ENCODE data around the gene MAPK9. TPM values are rescaled to one million over a fixed set of nuclear protein-coding genes. Genes with fewer than 3 reads are reported as not detected.

MAPK9 gene
- total RNA-seq, 1 experiment from 2014 or later, result 37.8 TPM

GRCh38 chr5:180205916-180206315, 86.0 kb downstream of the MAPK9 start:
- no peak for DNase-seq (ENCODE audit: low read depth)

DNA sequence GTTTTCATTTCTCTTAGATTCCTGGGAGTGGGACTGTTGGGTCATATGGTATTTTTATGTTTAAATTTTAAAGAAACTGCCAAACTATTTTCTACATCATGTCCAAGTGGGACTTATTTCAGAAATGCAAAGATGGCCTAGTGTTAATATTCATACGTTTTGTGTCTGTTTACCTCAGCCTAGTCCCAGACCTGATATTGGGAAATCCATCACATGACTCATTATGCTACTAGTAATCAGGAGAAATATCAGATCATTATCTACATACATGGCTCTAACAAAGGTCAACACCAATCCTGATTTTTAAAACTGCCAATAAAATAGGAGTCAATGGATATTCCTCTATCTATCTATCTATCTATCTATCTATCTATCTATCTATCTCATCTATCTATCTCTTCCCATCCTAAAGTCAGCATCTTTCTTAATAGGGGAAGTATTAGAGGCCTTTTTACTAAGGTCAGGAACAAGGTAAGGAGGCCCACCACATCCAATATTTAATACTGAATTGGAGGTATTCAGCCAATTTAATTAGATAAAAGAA, 87.5 kb downstream of the MAPK9 start:
- no peak for DNase-seq (ENCODE audit: low read depth)

DNA sequence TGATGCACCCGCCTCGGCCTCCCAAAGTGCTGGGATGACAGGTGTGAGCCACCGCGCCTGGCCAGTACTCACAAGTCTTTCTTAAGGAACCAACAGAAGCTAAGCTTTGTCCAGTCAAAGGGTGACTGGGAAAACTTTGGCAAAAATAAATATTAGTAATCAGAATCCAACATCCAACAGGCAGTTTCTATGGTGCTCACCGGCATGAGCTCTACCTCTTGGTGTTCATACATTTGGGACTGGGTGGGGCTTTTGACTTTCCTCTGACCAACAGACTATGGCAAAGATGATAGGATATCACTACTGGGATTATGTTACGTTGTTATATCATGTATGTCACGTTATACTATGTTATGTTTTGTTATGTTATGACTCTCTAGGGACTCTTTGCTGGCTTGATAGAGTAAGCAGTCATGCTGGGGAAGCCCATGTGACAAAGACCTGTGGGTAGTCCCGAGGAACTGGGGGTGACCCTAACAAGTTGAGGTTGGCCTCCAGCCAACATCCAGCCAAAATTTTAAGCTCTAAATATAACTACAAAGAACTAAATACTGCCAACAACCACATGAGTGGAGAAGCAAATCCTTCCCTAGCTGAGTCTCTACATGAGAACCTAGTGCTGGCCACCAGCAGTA, 88.8 kb downstream of the MAPK9 start:
- DNase-seq (ENCODE audit: low read depth), result no peak

- DNase-seq (ENCODE audit: low read depth), result peak; percentile 20
Measured at GRCh38 chr5:180201051-180201987, 90.6 kb downstream of the MAPK9 start.

DNA sequence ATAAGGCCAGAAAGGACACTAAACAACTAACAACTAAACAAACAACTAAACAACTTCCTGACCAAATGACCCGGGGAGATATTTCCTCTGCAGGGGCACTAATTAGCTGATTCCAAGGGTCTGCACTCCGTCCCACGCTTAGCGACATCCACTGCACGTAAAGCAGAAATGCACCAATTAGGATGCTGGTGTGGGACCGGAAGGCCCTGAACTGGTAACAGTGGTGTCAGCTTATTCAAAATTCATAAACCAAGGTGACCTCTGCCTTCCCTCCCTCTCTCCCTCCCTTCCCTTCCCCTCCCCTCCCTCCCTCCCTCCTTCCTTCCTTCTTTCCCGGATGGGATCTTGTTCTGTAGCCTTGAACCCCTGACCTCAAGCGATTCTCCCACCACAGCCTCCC, 92.5 kb downstream of the MAPK9 start:
- no peak for DNase-seq (ENCODE audit: low read depth)

DNA sequence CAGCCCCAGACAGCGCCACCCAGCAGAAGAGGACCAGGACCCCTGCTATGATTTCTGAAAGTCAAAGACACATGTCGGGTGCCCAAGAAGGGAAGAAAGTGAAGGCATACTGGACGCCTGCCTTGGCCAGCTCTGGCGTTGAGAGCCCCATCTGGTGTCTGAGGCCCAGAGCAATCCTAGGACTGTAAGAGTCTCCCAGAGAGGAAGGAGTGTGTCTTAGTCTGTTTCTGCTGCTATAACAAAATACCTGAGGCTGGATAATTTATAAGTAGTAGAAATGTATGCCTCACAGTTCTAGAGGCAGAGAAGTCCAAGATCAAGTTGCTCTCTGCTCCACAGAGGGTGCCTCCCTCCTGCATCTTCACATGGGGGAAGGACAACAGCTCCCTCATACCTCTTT, 93.7 kb downstream of the MAPK9 start:
- DNase-seq (ENCODE audit: low read depth), result no peak

GRCh38 chr5:180197016-180197702, 94.7 kb downstream of the MAPK9 start:
- DNase-seq (ENCODE audit: low read depth), result no peak

GRCh38 chr5:180194410-180195345, 97.2 kb downstream of the MAPK9 start:
- no peak for DNase-seq (ENCODE audit: low read depth)

- DNase-seq (ENCODE audit: low read depth), result no peak
Measured at GRCh38 chr5:180193749-180194375, 98.0 kb downstream of the MAPK9 start.

DNA sequence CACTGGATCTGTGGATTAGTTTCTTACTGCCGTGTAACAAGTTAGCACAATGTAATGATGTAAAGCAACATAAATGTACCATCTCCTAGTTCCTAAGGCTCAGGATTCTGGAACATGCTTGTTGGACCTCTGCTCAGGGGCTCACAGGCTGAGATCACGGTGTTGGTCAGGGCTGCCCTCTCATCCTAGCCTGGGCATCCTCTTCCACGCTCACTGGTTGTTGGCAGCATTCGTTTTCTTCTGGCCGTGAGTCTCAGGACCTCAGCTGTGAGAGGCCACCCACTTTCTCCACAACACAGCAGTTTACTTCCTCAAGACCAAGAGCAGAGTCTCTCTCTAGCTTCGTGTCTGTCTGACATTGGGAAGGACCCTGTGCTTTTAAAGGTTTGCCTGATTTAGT, 100.2 kb downstream of the MAPK9 start:
- DNase-seq (ENCODE audit: low read depth), result no peak

GRCh38 chr5:180187767-180188166, 104.1 kb downstream of the MAPK9 start:
- no peak for DNase-seq (ENCODE audit: low read depth)

Other genes starting within 250 kb of the MAPK9 start
- 45.5 and 50.6 TPM in 2 replicates for gene RNF130, start 220.3 kb downstream of the MAPK9 start, total RNA-seq (2014; rRNA removed; shearing (Covaris generic))
- gene RASGEF1C, start 82.9 kb downstream of the MAPK9 start, total RNA-seq (2014; rRNA removed; shearing (Covaris generic)), result not detected in 2 replicates
- gene GFPT2, start 61.3 kb upstream of the MAPK9 start, total RNA-seq (2014; rRNA removed; shearing (Covaris generic)), result 1.9 and 6.2 TPM in 2 replicates
- 14.9 and 22.2 TPM in 2 replicates for gene CNOT6, start 202.3 kb upstream of the MAPK9 start, total RNA-seq (2014; rRNA removed; shearing (Covaris generic))